HG02623 (cell line): ENCODE measurements around the gene BFSP2.

ENCODE experiments used
- ATAC-seq: cut with Tn5 transposase; IDR thresholded peaks from one replicate; pipeline ENCODE4 v1.9.1; 2021; ENCODE audit warnings: moderate library complexity; ENCODE audit not compliant: unreplicated experiment

Gene BFSP2

DNA sequence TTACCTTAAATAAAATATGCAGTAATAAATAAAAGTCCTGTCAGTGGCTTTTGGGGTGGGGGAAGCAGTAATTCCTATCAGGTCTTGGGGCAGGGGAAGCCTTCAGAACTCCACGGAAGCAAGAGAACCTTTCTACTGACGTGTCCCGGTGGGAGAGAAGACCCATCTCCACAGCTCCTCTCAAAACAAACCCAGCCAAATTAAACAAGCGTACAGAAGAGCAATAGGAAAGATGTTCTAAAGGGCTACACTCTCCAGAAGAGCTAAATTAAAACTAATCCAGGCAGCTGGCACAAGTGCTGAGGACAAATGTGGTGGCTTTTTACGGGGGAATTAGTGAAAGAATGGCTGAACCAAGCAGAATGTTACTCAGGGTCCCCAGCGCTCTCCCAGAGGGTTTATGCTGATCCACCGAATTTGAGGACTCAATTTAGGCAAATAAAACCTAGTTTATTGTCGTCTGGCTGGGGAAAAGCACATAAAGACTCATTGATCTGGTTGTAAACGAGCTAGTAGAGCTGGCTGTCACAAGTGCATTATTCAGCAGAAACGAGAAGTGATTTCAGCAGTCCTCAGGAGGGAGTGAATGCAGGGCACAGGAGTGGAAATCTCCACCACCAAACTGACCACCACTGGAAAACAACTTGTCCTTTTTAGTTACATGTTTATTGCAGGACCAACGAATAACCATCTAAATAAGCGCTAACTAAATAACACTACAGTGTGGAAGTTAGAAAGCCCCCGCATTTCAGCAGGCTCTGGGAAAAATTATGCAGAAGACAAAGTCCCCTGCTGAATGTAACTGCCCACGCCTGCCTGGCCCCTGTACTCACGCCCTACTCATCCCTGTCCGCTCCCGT lies 13.5 kb downstream of the BFSP2 start:
- ATAC-seq: no peak

DNA sequence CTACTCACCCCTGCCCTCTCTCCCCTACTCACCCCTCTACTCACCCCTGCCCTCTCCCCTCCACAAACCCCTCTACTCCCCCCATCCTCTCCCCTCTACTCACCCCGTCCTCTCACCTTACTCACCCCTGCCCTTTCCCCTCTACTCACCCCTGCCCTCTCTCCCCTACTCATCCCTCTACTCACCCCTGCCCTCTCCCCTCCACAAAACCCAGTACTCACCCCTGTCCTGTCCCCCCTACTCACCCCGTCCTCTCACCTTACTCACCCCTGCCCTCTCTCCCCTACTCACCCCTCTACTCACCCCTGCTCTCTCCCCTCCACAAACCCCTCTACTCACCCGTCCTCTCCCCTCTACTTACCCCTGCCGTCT lies 14.2 kb downstream of the BFSP2 start:
- no peak for ATAC-seq

DNA sequence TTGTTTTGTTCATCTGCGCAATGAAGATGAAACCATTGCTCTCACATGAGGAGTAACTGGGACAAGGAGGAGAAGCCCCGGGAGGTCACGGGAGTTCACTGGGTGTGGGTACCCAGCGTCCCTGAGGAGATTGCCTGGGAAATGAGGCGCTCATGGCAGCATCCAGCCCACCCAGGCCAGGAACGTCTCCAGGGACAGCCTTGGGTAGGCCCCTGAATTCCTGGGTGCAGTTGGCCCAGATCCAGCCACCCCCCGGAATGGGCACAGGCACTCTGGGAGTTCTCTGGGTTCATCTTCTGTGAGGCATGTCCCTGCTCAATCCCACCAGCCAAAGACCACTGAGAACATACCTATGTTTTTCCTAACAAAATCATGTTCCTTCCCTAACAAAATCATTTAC lies 18.5 kb downstream of the BFSP2 start:
- ATAC-seq: no peak

DNA sequence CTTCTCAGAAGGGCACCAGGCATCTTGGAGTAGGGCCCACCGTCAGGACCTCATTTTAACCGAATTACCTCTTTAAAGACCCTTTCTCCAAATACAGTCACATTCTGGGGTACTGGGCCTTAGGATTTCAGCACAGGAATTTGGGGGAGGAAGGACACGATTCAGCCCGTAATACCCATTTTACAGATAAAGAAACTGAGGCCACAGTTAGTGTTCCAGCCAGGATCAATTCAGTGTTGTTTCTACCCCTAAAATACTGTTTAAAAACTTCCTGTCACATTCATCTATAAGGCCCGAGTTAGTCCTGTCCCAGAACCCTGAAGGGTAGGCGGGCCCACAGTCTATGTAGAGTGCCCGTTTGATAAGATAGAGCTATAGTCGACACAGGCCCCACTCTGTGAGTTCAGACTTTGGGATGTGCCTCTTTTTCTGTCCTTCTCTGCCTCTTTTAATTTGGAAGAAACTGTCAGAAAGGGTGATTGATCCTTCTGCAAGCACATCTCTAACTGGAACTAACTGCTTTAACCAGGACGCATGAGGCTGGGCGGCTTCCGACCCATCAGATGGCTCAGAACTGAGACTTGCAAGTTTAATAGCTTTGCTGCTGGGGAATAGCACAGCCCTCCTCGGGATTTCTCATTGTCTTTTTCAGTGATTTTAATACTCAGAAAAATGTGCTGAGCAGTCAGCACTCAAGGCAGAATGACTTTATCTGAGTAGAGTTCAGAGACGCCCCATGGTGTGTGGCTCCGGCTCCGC lies 19.5 kb downstream of the BFSP2 start:
- no peak for ATAC-seq

DNA sequence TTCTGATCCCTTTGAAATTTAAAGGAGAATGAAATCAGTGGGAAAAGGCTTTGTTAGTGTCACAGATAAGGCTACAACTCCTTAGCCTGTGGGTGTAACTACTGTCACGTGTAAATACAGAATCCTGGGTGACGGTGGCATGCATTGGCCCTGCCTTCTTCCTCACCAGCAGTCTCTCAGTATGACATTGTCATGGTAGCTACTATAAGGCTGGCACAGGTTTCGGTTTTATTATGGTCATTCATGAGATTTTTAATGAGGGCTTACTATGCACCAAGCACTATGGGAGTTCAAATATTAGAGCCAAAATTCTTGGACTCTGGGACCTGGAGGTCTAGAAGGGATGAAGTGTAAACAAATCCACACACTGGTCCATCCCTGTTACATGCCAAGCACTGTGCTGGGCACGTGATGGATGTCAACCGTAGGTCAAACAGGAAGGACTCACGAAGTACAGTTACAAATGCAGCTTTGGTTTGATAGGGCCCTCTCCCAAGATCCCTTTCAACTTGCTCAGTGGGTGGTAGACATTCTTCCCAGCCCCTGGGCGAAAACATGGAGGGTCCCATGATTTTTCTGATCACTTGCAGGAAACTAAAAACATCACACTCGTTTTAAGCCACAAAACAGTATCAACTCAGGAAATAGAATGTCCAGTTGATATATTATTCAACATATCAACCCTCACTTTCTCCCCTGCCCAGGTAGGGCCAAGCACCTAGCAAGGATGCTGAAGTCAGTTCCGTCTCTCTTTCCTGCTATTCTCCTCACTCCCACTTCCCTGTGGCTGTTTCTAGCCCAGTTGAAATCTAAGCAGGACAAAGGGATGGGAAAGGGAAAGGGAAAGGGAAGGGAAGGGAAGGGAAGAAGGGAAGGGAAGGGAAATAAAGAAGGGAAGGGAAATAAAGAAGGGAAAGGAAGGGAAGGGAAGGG lies 25.3 kb downstream of the BFSP2 start:
- no peak for ATAC-seq

DNA sequence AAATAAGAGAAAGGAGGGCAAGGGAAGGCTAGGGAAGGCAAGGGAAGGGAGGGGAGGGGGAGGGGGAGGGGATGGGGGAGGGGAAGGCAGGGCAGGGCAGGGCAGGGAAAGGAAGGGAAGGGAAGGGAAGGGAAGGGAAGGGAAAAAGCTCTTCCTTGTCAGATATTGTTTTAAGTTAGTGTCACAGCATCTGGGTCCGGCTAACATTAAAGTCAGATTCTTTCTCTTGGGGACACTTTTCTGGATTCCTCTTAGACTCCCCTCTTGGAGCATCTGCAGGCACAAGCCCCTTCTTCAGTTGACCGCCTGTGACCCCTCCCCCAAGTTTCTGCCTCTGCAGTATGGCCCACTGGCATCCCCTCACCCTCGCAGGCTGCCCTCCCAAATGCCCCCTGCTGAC lies 26.0 kb downstream of the BFSP2 start:
- ATAC-seq: no peak

DNA sequence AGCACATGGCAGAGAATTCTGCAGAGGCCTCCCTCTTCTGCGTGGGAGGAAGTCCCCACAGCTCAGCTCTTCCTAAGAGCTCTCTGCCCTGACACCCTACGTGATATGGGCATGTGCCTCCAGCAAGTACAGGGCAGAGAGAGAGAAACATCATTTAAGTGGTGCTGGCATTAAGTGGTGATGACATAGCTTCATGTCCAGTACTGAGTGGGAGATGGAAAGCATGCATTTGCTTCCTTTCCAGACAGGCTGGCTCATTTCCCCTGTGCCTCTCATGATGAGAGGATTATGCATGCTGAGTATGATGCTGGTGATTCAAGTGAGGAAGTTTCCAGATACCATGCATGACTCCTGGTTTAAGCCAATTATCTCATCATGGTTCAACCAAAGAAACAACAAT lies 26.9 kb downstream of the BFSP2 start:
- ATAC-seq: no peak

DNA sequence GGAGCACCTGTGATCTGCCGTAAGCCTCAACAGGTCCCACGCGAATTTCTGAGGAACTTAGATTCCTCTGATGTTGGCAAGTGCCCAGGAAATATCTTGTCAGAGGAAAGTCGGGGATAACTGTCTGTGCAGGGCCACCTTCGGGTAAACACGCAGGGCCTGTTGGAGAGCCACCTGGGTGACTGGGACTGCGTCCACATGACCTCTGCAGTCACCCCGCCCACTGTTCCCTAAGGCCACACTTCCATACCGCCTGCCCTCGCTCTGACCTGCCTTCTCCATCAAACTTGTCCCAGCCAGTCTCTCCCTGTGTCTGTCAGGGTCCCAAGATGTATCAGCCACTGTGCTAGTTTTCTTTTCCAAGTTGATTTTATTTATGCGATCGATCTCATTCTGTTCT lies 28.7 kb downstream of the BFSP2 start:
- ATAC-seq: no peak

DNA sequence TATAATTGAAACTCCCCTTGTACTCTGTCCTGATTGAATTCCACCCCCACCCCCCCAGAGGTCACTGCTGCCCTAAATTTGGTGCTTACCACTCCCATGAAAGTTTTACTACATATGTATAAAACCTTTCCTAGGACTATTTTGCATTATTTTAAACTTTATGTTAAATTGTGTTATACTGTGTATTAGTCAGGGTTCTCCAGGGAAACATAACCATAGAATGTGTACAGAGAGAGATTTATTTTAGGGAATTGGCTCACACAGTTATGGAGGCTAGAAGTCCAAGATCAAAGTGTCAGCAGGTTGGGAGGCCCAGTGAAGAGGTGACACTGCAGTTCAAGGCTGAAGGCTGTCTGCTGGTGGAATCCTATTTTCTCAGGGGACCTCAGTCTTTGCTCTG lies 29.2 kb downstream of the BFSP2 start:
- no peak for ATAC-seq

DNA sequence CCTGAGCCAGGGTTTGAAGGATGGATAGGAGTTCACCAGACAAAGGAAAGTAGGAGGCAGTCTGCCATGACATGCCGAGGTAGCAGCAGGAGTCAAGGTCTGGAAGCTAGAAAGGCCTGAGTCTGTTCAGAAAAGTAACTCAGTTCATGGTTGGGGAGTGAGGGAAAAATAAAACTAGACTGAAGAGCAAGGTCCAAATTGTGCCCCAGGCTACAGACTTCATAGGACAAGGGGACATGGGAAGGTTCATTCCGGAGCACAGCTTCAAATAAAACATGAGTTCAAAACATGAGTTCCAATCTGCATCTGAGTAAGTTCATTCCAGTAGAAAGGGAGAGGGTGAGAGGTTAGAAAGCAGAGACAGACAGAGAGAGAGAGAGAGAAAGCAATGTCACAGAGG lies 39.7 kb downstream of the BFSP2 start:
- ATAC-seq: no peak

DNA sequence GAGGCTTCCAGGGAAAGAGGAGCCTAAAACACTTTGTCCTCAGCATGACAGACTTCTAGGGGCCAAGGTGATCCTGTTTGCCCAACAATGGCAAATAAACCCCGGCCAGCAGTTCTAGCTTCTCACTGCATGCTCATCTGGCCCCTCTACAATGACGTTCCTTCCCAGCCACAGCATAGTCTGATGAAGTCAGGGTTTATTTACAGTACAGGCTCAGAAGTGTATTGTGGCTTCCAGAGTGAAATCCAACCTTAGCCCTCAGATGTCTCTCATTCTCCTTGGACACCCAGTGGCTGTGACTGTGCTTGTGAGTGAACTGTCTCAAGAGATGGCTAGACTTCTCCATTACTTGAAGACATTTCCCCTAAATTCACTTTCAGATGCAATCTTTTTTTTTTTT lies 40.8 kb downstream of the BFSP2 start:
- no peak for ATAC-seq

DNA sequence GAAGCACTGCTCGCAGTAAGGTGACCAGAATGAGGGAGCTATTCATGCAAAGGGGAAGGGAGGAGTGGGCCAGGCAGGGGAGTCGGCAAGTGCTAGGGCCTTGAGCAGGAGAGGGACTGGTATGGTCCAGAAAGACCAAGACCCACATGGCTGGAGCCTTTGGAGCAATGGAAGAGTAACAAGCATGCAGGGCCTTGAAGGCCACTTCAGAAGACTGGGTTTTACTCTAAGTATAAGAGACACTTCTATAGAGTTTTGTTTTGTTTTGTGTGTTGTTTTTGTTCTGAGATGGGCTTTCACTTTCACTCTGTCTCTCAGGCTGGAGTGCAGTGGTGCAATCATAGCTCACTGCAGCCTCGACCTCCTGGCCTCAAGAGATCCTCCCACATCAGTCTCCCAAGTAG lies 42.0 kb downstream of the BFSP2 start:
- ATAC-seq: peak; percentile 80

DNA sequence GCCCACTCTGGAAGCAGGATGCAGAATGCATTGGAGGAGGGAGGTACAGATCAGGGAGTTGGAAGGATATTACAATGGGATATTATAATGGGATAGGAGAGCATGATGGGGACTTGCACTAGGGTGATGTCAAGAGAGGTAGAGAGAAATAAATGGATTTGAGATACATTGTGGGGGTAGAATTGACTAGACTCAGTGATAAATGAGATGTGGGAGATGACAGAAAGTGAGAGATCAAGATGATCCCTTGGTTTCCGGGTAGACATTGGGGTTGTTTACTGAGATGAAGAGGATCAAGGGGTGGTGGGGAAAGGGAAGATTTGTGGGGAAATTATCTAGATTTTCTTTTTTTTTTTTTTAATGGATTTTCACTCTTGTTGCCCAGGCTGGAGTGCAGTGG lies 42.7 kb downstream of the BFSP2 start:
- no peak for ATAC-seq

DNA sequence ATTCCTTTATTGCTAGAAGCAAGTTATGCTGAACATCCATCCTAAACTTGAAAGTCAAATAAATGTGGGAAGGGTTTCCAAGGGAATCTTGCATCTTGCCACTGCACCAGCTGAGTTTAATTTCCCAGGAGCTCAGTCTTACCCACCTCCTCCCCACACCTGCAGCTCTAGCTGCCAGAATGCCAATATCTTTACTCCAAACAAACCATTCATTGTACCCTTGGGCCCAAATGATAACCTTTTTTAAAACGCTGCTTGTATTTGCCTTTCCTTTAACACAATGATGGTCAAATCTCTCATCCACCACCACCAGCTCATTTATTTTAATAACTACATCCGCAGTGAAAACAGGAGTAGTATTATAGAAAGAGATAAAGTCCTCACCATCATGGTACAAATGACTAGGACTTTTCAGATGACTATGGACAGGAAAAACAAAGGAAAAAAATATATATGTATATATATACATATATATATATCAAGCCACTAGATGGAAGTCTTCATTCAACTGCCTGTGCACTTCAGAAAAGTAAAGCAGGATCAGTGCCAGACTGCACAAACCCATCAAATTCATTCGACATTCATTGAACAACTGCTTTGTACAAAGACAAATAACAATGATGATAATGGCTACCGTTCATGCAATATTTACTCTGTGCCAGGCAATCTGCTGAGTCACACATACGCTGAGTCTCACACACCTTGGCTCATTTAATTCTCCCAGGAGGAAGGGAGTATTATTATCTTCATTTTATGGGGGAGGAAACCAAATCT lies 44.0 kb downstream of the BFSP2 start:
- no peak for ATAC-seq

DNA sequence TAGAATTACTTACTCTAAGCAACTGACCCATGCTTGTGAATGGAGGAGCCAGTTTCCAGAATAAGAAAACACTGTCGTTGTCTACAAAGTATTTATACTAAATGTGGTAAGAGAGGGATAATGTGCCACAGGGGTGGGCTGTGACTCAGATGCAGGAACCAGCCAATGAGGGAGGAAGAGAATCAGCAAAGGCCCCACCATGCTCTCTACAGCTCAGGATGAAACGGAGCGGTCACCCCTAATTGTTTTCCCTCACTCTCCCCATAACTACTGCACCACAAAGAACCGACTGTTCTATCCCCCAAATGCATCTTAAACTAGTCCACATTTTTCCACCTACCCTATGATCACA lies 44.5 kb downstream of the BFSP2 start:
- no peak for ATAC-seq

DNA sequence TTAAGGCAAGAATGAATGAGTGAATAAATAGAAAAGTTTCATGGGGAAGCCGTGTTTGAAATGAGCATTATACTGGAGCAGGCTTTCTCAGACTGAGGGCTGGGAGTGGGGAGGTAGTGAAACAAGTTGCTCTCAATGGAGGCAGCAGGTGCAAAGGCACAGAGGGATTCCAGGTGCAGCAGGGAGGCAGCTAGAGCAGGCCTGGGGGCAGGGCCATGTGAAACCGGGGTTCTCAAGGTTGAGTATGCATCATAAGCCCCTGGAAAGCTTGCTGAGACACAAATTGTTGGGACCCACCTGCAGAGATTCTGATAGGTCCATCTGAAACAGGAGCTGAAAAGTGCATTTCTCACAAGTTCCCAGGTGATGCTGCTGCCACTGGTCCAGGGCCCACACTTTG lies 45.3 kb downstream of the BFSP2 start:
- ATAC-seq: no peak

DNA sequence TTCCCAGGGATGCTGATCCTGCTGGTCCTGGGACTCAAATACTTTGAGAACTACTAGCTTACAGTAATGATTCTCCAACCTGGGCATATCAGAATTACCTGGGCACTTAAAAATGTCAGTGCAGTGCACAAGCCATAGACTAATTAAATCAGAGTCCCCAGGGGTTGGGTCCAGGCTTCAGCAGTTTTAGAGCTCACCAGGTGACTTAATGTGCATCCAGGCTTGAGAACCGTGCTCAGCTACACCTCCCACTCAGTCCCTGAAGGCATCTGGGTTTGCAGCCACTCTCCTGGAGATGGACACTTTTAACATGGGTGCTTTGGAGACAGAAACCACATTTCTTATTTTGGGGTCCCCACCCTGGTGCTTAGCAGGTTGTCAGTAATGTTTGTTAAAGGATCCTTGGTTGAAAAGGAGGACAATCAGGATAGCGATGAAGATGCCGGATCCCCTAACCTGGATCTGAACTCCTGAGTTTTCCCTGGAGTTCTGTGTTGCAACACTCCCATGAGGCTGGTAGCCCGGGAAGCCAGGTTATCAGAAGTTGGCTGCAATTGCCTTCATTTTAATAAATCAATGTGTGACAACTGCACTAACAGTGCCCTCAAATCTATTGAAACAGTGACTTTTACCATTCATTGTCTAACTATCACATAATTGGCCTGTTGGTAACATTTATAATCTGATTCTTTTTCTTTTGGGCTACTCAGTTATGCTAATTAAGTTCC lies 48.1 kb downstream of the BFSP2 start:
- peak; percentile 17 for ATAC-seq

DNA sequence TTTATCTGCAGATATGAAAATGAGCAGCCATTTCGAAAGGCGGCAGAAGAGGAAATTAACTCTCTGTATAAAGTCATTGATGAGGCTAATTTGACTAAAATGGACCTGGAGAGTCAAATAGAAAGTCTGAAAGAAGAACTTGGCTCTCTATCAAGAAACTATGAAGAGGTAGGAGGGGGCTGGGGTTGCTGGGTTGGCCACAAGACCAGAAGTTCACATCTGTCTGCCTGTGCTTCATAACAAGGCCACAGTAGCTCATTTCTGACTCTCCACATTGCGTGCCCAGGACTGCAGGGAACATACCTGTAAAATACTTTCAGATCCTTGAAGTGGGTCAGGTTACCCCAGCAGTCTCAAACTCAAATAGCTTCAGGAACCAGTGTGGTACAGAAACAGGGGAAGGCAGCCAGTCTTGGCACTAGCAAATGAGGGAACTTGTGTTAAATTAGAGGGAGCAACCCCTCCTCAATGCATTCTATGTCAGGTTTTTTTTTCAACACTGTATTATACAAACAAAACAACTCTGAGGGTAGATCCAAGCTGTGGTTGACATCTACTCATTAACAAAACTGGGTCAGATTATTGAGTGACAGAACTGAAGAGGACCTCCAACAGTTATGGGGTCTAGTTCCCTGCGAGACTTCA lies 48.7 kb downstream of the BFSP2 start:
- ATAC-seq: peak; percentile 91

DNA sequence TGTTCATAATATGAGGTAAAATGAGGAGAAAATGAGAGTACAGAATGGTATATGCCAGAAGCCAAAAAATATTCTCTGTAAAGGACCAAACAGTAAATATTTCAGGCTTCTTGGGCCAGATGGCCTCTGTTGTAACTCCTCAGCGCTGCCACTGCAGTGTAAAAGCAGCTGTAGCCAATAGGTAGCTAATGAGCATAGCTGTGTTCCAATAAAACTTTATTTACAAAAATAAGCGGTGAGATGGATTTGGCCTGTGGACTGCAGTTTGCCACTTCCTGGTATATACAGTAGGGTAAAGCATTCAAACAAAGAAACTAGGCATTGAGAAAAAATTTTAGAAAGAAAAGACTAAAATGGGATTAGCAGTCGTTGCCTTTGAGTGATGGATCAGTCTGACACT lies 51.5 kb downstream of the BFSP2 start:
- no peak for ATAC-seq
